Hepatocyte (in vitro differentiated cells): ENCODE measurements around the gene ZNF483. TPM values are rescaled to one million over a fixed set of nuclear protein-coding genes. Genes with fewer than 3 reads are reported as not detected.
A peak's percentile ranks its signal among the peaks of the same experiment; 100 is the strongest.

Experiments used
- DNase-seq: peaks from one replicate; pipeline ENCODE4 v3.0.0-alpha.2; 2016; ENCODE audit warnings: low spot score
- H2AFZ ChIP-seq: fragments of 200-600 bp; sonication (generic); 2 replicates; pipeline ENCODE4 v1.6.0; 2016; ENCODE audit warnings: antibody characterized with exemption, mild to moderate bottlenecking
- H3K27ac ChIP-seq: fragments of 200-600 bp; sonication (generic); 2 replicates; pipeline ENCODE4 v1.5.1; 2016; ENCODE audit warnings: mild to moderate bottlenecking
- H3K27me3 ChIP-seq: fragments of 200-600 bp; sonication (generic); 2 replicates; pipeline ENCODE4 v1.6.1; 2016
- H3K36me3 ChIP-seq: fragments of 200-600 bp; sonication (generic); replicated peaks from 2 replicates; pipeline ENCODE4 v1.5.1; 2016; ENCODE audit warnings: low read depth; ENCODE audit not compliant: insufficient read depth
- H3K4me1 ChIP-seq: fragments of 200-600 bp; sonication (generic); 2 replicates; pipeline ENCODE4 v1.5.1; 2016; ENCODE audit warnings: mild to moderate bottlenecking, moderate library complexity; ENCODE audit not compliant: insufficient read depth
- H3K4me2 ChIP-seq: fragments of 200-600 bp; sonication (generic); 2 replicates; pipeline ENCODE4 v1.6.0; 2016
- H3K4me3 ChIP-seq: fragments of 200-600 bp; sonication (generic); 2 replicates; pipeline ENCODE4 v1.5.1; 2016; ENCODE audit warnings: mild to moderate bottlenecking
- H3K79me2 ChIP-seq: fragments of 200-600 bp; sonication (generic); 2 replicates; pipeline ENCODE4 v1.6.0; 2017; ENCODE audit warnings: mild to moderate bottlenecking
- H3K9me2 ChIP-seq: fragments of 200-600 bp; sonication (generic); replicated peaks from 2 replicates; pipeline ENCODE4 v1.6.0; 2017; ENCODE audit warnings: mild to moderate bottlenecking; ENCODE audit not compliant: insufficient read depth
- H3K9me3 ChIP-seq: fragments of 200-600 bp; sonication (generic); 2 replicates; pipeline ENCODE4 v1.5.1; 2016; ENCODE audit warnings: low read depth, mild to moderate bottlenecking
- H4K20me1 ChIP-seq: fragments of 200-600 bp; sonication (generic); 2 replicates; pipeline ENCODE4 v1.6.0; 2016; ENCODE audit warnings: mild to moderate bottlenecking; ENCODE audit not compliant: insufficient read depth, poor library complexity, severe bottlenecking
- CTCF ChIP-seq: fragments of 200-600 bp; sonication (generic); IDR thresholded peaks from 2 replicates; pipeline ENCODE4 v1.5.1; 2016; ENCODE audit warnings: antibody characterized with exemption, mild to moderate bottlenecking; ENCODE audit not compliant: poor library complexity
- EZH2 ChIP-seq: fragments of 200-600 bp; sonication (generic); IDR thresholded peaks from 2 replicates; pipeline ENCODE4 v1.6.1; 2016; ENCODE audit warnings: antibody characterized with exemption, mild to moderate bottlenecking, borderline replicate concordance
- EZH2phosphoT487 ChIP-seq: fragments of 200-600 bp; sonication (generic); IDR thresholded peaks from one replicate; pipeline ENCODE4 v1.6.1; 2018; ENCODE audit warnings: antibody characterized with exemption, mild to moderate bottlenecking, low read depth, moderate library complexity; ENCODE audit not compliant: unreplicated experiment, severe bottlenecking
- WGBS: methylation state at CpG from one replicate; pipeline ENCODE4 v1.1.6; 2016; ENCODE audit warnings: low lambda C conversion rate; ENCODE audit errors: missing lambda C conversion rate; 5-methylcytosine and 5-hydroxymethylcytosine counted together
- polyA plus RNA-seq: library from polyadenylated mRNA; unstranded; fragments of >200 nt; fragmentation: Nextera tagmentation; extraction: Ambion mirVana; gene quantifications from 2 replicates; pipeline ENCODE4 v1.2.1, GENCODE V29; 2016
- total RNA-seq: library from RNA; depleted of rRNA; stranded (reverse); fragments of >200 nt; gene quantifications from 2 replicates; pipeline ENCODE4 v1.2.3, GENCODE V29; 2014

The ZNF483 gene
- total and polyA plus RNA-seq, 2 experiments from 2014 or later = 0.87 to 4.6 TPM

GRCh38 chr9:111481885-111482636 lies 42.9 kb upstream of the ZNF483 start:
- no peak for TF ChIP-seq CTCF
- no peak for TF ChIP-seq EZH2
- TF ChIP-seq EZH2phosphoT487 = no peak
- peak; percentile 34 for DNase-seq
- H3K79me2 ChIP-seq = peaks cover 56% of the 10 kb centered on the region
- H3K27me3 ChIP-seq = no peaks in the 10 kb centered on the region
- H3K4me3 ChIP-seq = peak overlapping the region; percentile 97
- H3K9me3 ChIP-seq = no peaks in the 10 kb centered on the region
- H4K20me1 ChIP-seq = peaks cover 27% of the 10 kb centered on the region
- H3K36me3 ChIP-seq = no peaks in the 10 kb centered on the region
- peak overlapping the region; percentile 84 for H3K4me2 ChIP-seq
- WGBS = 8% methylated on average over 13 of the region's 13 CpGs
- peak overlapping the region; percentile 34 for H2AFZ ChIP-seq
- peaks cover 11% of the 10 kb centered on the region for H3K4me1 ChIP-seq
- no peaks in the 10 kb centered on the region for H3K9me2 ChIP-seq
- H3K27ac ChIP-seq = peak overlapping the region; percentile 100

- Histone ChIP-seq H3K4me3 (peak overlapping the region; percentile 97), H4K20me1 (peaks cover 19% of the 10 kb centered on the region), H3K27ac (peak overlapping the region; percentile 100), H3K4me1 (peaks cover 11% of the 10 kb centered on the region), H3K36me3 (no peaks in the 10 kb centered on the region), H2AFZ (peak overlapping the region; percentile 89), H3K9me2 (no peaks in the 10 kb centered on the region), H3K9me3 (no peaks in the 10 kb centered on the region), H3K4me2 (peak overlapping the region; percentile 84), H3K27me3 (no peaks in the 10 kb centered on the region), H3K79me2 (peaks cover 48% of the 10 kb centered on the region)
- TF ChIP-seq EZH2 = no peak
- no peak for TF ChIP-seq CTCF
- no peak for TF ChIP-seq EZH2phosphoT487
- 1% methylated on average over 53 of the region's 76 CpGs for WGBS
- DNase-seq = peak; percentile 86
Measured at GRCh38 chr9:111482694-111483438, 42.1 kb upstream of the ZNF483 start.

GRCh38 chr9:111483439-111483857 lies 41.5 kb upstream of the ZNF483 start:
- H3K27me3 ChIP-seq = no peaks in the 10 kb centered on the region
- H3K4me1 ChIP-seq = peaks cover 11% of the 10 kb centered on the region
- TF ChIP-seq EZH2 (no peak), EZH2phosphoT487 (no peak), CTCF (no peak)
- H4K20me1 ChIP-seq = peaks cover 13% of the 10 kb centered on the region
- H3K9me2 ChIP-seq = no peaks in the 10 kb centered on the region
- peak overlapping the region; percentile 77 for H3K4me2 ChIP-seq
- under 1% methylated on average over 26 of the region's 78 CpGs for WGBS
- H3K79me2 ChIP-seq = peaks cover 42% of the 10 kb centered on the region
- H3K27ac ChIP-seq = peak overlapping the region; percentile 100
- no peaks in the 10 kb centered on the region for H3K9me3 ChIP-seq
- H2AFZ ChIP-seq = no peak overlapping the region
- no peaks in the 10 kb centered on the region for H3K36me3 ChIP-seq
- H3K4me3 ChIP-seq = no peak overlapping the region
- DNase-seq = no peak
